A549 (cell line): ENCODE results near the gene RGS19. TPM values are rescaled to one million over a fixed set of nuclear protein-coding genes. Genes with fewer than 3 reads are reported as not detected.
A peak's percentile ranks its signal among the peaks of the same experiment; 100 is the strongest.

ENCODE experiments used
- ATAC-seq, 2 experiments: fragments of 200-7000 bp in 1 of 2; fragments of >200 bp in 1 of 2; cut with Nextera tagmentation in 1 of 2; cut with Tn5 transposase in 1 of 2; 3 replicates each; pipeline versions ENCODE4 v1.8.0 to v1.9.1; 2018 to 2020; ENCODE audit warnings: mild to moderate bottlenecking in 1 of 2, moderate library complexity in 1 of 2
- CTCF ChIA-PET: fragments of 300-600 bp; sonication (Branson Sonifier 250); formaldehyde crosslinking; extraction: SDS; loops from one replicate; lab custom pipeline; 2021; ENCODE audit warnings: antibody characterized with exemption, inconsistent platforms; lab: Yijun Ruan, JAX
- POLR2A ChIA-PET: fragments of 350-600 bp; formaldehyde crosslinking; extraction: SDS; loops from one replicate; lab custom pipeline; 2021; ENCODE audit warnings: antibody characterized with exemption, inconsistent platforms; lab: Yijun Ruan, JAX
- DNase-seq, 2 experiments: peaks; one replicate each; pipeline versions ENCODE4 v3.0.0 to v3.0.0-alpha.2; 2011 to 2016; ENCODE audit warnings: low read depth in 1 of 2, low spot score in 1 of 2
- FAIRE-seq: peaks from 2 replicates; lab custom pipeline; 2011; peaks lifted over from hg19 to GRCh38; lab: Jason Lieb, UNC
- H3K27ac ChIP-seq, 2 experiments: fragments of >200 bp; sonication (Bioruptor Twin); formaldehyde crosslinking; 3 replicates each; pipeline ENCODE4 v1.5.1; 2016 to 2017
- H3K4me1 ChIP-seq: fragments of >200 bp; sonication (Bioruptor Twin); formaldehyde crosslinking; 3 replicates; pipeline ENCODE4 v1.6.1; 2016
- H3K4me2 ChIP-seq: fragments of >200 bp; sonication (Bioruptor Twin); formaldehyde crosslinking; 3 replicates; pipeline ENCODE4 v1.6.1; 2016
- H3K4me3 ChIP-seq: fragments of >200 bp; sonication (Bioruptor Twin); formaldehyde crosslinking; 3 replicates; pipeline ENCODE4 v1.5.1; 2016
- H3K9me3 ChIP-seq: fragments of >200 bp; sonication (Bioruptor Twin); formaldehyde crosslinking; 3 replicates; pipeline ENCODE4 v1.6.1; 2016
- CBX8 ChIP-seq: fragments of 200-600 bp; sonication (generic); IDR thresholded peaks from 2 replicates; pipeline ENCODE4 v1.6.1; 2016
- CHD4 ChIP-seq: fragments of 200-600 bp; sonication (generic); IDR thresholded peaks from 2 replicates; pipeline ENCODE4 v1.6.1; 2016; ENCODE audit warnings: antibody characterized with exemption, mild to moderate bottlenecking, borderline replicate concordance
- EHMT2 ChIP-seq: fragments of 200-600 bp; sonication (generic); IDR thresholded peaks from 2 replicates; pipeline ENCODE4 v1.6.1; 2016; ENCODE audit warnings: antibody characterized with exemption, low read depth, mild to moderate bottlenecking, moderate library complexity
- ESRRA ChIP-seq: fragments of 150-350 bp; IDR thresholded peaks from 2 replicates; pipeline ENCODE4 v1.6.1; 2014; ENCODE audit warnings: mild to moderate bottlenecking, low read length, borderline replicate concordance
- FOSB ChIP-seq: fragments of 250-450 bp; sonication (Bioruptor Pico); IDR thresholded peaks from 2 replicates; pipeline ENCODE4 v1.5.0; 2020; ENCODE audit warnings: mild to moderate bottlenecking, moderate library complexity
- FOXS1 ChIP-seq: fragments of 250-450 bp; sonication (Bioruptor Pico); IDR thresholded peaks from 2 replicates; pipeline ENCODE4 v1.5.0; 2020; ENCODE audit warnings: mild to moderate bottlenecking, moderate library complexity
- HOXB13 ChIP-seq: fragments of 250-450 bp; sonication (Bioruptor Pico); IDR thresholded peaks from 2 replicates; pipeline ENCODE4 v1.5.0; 2020; ENCODE audit warnings: low read depth, mild to moderate bottlenecking, moderate library complexity
- HOXB5 ChIP-seq: fragments of 250-450 bp; sonication (Bioruptor Pico); IDR thresholded peaks from 2 replicates; pipeline ENCODE4 v1.5.0; 2020; ENCODE audit warnings: mild to moderate bottlenecking, moderate library complexity
- NFE2L2 ChIP-seq: fragments of 150-350 bp; conservative IDR thresholded peaks from 2 replicates; pipeline ENCODE4 v1.6.1; 2014; ENCODE audit warnings: low read length
- RAD21 ChIP-seq, 2 experiments: fragments of >200 bp in 1 of 2; sonication (Bioruptor Twin) in 1 of 2; formaldehyde crosslinking in 1 of 2; IDR thresholded peaks in 1 of 2; conservative IDR thresholded peaks in 1 of 2; 2 replicates in 1 of 2; 3 replicates in 1 of 2; pipeline ENCODE4 v1.6.1; 2012 to 2018; ENCODE audit warnings: inconsistent platforms in 1 of 2
- RNF2 ChIP-seq: fragments of 200-600 bp; sonication (generic); IDR thresholded peaks from 2 replicates; pipeline ENCODE4 v1.6.1; 2016; ENCODE audit warnings: low read depth, mild to moderate bottlenecking, antibody characterized with exemption, moderate library complexity, borderline replicate concordance
- SMC3 ChIP-seq: fragments of >200 bp; sonication (Bioruptor Twin); formaldehyde crosslinking; IDR thresholded peaks from 3 replicates; pipeline ENCODE4 v1.6.1; 2018; ENCODE audit warnings: inconsistent platforms
- ZC3H11A ChIP-seq: fragments of 450-650 bp; IDR thresholded peaks from 2 replicates; pipeline ENCODE4 v1.6.1; 2014; ENCODE audit warnings: antibody characterized with exemption, mild to moderate bottlenecking
- WGBS: methylation state at CpG from one replicate; pipeline ENCODE4 v1.1.6; 2017; ENCODE audit errors: missing lambda C conversion rate; 5-methylcytosine and 5-hydroxymethylcytosine counted together
- polyA plus RNA-seq, 4 experiments: library from polyadenylated mRNA; depleted of rRNA in 3 of 4; stranded (reverse); fragments of >200 nt; fragmentation: RNase III in 1 of 4; extraction: RNeasy Plus Mini Kit Qiagen cat#74134 plus additional on column Dnase treatment in 1 of 4; gene quantifications; 2 replicates in 3 of 4; 3 replicates in 1 of 4; pipeline ENCODE4 v1.2.3, GENCODE V29; 2011 to 2017
- TF ChIP-seq, protein P1 (sequence below): fragments of >200 bp; sonication (Bioruptor Twin); formaldehyde crosslinking; IDR thresholded peaks from 3 replicates; pipeline ENCODE4 v1.5.1; 2016
- TF ChIP-seq, protein P2 (sequence below): fragments of 150-350 bp; IDR thresholded peaks from 2 replicates; pipeline ENCODE4 v1.6.1; 2014; ENCODE audit warnings: low read depth, mild to moderate bottlenecking, low read length
- TF ChIP-seq, protein P3 (sequence below): fragments of 450-650 bp; IDR thresholded peaks from 2 replicates; pipeline ENCODE4 v1.6.1; 2014; ENCODE audit warnings: antibody characterized with exemption
- TF ChIP-seq, protein P4 (sequence below): IDR thresholded peaks from 2 replicates; pipeline ENCODE4 v1.6.1; 2012
- TF ChIP-seq, protein P5 (sequence below): fragments of >200 bp; sonication (Bioruptor Twin); formaldehyde crosslinking; IDR thresholded peaks from 3 replicates; pipeline ENCODE4 v1.6.1; 2016
- TF ChIP-seq, protein P6 (sequence below): fragments of >200 bp; sonication (Bioruptor Twin); formaldehyde crosslinking; IDR thresholded peaks from 2 replicates; pipeline ENCODE4 v1.6.1; 2016

The RGS19 gene
- polyA plus RNA-seq, 2 of the 4 experiments (the other 2 are of a cell fraction), result 13.8 to 18.8 TPM

DNA sequence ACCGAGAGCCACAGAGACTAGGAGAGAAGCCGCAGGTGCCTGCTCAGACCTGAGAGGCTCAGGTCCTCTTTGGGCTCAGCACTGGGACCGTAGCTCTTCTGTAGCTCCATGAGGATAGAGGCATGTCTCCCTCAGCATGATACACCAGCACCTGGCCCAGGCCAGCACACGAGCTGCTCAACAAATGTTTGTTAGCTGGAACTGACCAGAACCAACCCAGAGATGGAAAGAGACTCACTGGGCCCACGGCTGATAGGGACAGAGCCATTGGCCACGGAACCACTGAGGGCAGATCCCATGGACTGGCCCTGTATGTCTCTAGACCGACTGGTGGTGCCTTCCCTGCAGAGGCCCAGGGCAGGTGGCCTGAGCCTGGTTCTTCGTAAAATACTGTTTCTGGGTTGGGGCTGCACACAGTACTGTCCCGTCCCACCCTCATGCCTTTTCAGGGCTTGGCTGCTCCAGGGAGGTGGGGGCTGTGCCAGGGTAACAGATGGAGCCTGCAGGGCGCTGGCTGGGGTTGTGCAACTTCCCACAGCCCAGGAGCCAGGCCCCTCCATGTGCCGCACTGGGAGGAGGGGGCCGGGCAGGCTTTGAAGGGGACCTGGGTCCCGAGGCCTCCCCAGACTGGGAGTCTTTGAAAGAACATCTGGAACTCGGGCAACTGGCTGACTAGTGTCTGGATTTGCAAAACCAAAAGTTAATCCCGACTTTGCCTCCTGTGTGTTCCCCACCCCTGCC is 38.1 kb downstream of the RGS19 start:
- TF ChIP-seq RAD21 (conservative IDR thresholded peaks at IDR 0.05 in 1 of 2, IDR thresholded peaks at IDR 0.05 in 1 of 2) (no peak), ESRRA (no peak), CHD4 (no peak), FOXS1 (CRISPR knock-in tag) (no peak)
- TF ChIP-seq, protein P1, sequence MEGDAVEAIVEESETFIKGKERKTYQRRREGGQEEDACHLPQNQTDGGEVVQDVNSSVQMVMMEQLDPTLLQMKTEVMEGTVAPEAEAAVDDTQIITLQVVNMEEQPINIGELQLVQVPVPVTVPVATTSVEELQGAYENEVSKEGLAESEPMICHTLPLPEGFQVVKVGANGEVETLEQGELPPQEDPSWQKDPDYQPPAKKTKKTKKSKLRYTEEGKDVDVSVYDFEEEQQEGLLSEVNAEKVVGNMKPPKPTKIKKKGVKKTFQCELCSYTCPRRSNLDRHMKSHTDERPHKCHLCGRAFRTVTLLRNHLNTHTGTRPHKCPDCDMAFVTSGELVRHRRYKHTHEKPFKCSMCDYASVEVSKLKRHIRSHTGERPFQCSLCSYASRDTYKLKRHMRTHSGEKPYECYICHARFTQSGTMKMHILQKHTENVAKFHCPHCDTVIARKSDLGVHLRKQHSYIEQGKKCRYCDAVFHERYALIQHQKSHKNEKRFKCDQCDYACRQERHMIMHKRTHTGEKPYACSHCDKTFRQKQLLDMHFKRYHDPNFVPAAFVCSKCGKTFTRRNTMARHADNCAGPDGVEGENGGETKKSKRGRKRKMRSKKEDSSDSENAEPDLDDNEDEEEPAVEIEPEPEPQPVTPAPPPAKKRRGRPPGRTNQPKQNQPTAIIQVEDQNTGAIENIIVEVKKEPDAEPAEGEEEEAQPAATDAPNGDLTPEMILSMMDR, result no peak
- Histone ChIP-seq H3K9me3 (no peaks in the 10 kb centered on the region), H3K4me2 (no peak overlapping the region), H3K4me3 (no peak overlapping the region), H3K27ac (0 out of 6 replicates have a peak overlapping the region, but pooled peaks of 1 of the 2 experiments have one; percentile 28), H3K4me1 (peaks cover 35% of the 10 kb centered on the region)
- no peak for FAIRE-seq
- ChIA-PET CTCF (interaction anchor here (1.5 to 7.1 kb wide), 9 partner anchors 12 to 80 kb away, joined by 4 to 143 read pairs (median 31); partner anchors contain the start of genes PRPF6 and TCEA2), POLR2A (no interaction called here)
- WGBS, result 68% methylated on average over 13 of the region's 15 CpGs
- no peak for DNase-seq
- ATAC-seq, result no peak

DNA sequence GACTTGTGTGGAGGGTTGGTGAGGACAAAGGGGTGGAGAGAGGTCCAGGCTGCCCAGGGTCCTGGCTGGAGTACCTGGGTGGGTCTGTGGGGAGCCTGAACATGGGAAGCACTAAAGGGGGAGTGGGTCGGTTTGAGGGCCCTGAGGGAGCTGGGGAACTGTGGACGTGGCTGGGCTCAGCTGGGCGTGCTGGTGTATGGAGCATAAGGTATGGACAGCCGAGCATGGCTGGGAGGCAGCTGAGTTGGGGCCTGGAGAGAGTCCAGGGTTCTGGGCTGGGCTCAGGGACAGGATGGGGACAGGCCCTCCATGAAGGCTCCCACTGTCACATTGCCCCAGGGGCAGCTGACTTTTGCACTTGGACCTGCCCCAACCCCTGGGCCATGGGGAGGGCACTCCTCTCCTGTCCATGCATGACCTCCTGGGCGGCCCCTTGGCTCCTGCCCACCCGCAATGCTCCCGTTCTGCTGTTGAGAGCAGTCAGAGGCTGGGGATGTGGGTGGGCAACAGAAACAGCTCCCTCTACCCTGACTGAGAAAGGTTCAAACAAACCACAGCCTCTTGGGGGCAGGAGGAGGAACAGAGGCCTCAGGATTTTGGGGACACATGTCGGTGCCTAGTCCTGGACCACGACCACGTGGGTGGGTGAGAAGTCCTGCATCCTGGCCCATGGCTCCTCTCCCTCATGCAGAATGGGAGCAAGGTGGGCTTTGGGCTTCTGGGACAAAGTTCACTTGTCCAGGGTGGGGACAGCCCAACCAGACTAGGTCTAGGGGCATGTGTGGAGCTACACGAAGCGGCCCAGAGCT is 38.9 kb downstream of the RGS19 start:
- DNase-seq (no peak), FAIRE-seq (no peak), ATAC-seq (no peak)
- TF ChIP-seq, protein P2, sequence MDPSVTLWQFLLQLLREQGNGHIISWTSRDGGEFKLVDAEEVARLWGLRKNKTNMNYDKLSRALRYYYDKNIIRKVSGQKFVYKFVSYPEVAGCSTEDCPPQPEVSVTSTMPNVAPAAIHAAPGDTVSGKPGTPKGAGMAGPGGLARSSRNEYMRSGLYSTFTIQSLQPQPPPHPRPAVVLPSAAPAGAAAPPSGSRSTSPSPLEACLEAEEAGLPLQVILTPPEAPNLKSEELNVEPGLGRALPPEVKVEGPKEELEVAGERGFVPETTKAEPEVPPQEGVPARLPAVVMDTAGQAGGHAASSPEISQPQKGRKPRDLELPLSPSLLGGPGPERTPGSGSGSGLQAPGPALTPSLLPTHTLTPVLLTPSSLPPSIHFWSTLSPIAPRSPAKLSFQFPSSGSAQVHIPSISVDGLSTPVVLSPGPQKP, result no peak
- no peak for TF ChIP-seq HOXB13
- TF ChIP-seq FOXS1 (CRISPR knock-in tag), result no peak
- no peak for TF ChIP-seq RNF2
- no peak for TF ChIP-seq CBX8
- TF ChIP-seq, protein P3, sequence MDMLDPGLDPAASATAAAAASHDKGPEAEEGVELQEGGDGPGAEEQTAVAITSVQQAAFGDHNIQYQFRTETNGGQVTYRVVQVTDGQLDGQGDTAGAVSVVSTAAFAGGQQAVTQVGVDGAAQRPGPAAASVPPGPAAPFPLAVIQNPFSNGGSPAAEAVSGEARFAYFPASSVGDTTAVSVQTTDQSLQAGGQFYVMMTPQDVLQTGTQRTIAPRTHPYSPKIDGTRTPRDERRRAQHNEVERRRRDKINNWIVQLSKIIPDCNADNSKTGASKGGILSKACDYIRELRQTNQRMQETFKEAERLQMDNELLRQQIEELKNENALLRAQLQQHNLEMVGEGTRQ, result no peak
- no peak for TF ChIP-seq FOSB (CRISPR knock-in tag)
- no peak for TF ChIP-seq HOXB5 (CRISPR knock-in tag)
- TF ChIP-seq, protein P4, sequence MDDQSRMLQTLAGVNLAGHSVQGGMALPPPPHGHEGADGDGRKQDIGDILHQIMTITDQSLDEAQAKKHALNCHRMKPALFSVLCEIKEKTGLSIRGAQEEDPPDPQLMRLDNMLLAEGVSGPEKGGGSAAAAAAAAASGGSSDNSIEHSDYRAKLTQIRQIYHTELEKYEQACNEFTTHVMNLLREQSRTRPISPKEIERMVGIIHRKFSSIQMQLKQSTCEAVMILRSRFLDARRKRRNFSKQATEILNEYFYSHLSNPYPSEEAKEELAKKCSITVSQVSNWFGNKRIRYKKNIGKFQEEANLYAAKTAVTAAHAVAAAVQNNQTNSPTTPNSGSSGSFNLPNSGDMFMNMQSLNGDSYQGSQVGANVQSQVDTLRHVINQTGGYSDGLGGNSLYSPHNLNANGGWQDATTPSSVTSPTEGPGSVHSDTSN, result no peak
- TF ChIP-seq, protein P5, sequence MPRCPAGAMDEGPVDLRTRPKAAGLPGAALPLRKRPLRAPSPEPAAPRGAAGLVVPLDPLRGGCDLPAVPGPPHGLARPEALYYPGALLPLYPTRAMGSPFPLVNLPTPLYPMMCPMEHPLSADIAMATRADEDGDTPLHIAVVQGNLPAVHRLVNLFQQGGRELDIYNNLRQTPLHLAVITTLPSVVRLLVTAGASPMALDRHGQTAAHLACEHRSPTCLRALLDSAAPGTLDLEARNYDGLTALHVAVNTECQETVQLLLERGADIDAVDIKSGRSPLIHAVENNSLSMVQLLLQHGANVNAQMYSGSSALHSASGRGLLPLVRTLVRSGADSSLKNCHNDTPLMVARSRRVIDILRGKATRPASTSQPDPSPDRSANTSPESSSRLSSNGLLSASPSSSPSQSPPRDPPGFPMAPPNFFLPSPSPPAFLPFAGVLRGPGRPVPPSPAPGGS, result no peak
- TF ChIP-seq, protein P6, sequence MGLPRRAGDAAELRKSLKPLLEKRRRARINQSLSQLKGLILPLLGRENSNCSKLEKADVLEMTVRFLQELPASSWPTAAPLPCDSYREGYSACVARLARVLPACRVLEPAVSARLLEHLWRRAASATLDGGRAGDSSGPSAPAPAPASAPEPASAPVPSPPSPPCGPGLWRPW, result no peak
- TF ChIP-seq EHMT2, result no peak
- TF ChIP-seq ZC3H11A, result no peak
- TF ChIP-seq NFE2L2, result no peak
- TF ChIP-seq SMC3, result no peak
- 83% methylated on average over 11 of the region's 12 CpGs for WGBS
- Histone ChIP-seq H3K4me2 (no peak overlapping the region), H3K4me3 (no peak overlapping the region), H3K9me3 (no peaks in the 10 kb centered on the region), H3K27ac (no peak overlapping the region), H3K4me1 (peaks cover 27% of the 10 kb centered on the region)
- ChIA-PET POLR2A (no interaction called here), CTCF (interaction anchor here (0.8 to 7.1 kb wide), 20 partner anchors 10 to 503 kb away, joined by 3 to 143 read pairs (median 20); partner anchors contain the start of genes LKAAEAR1, PRPF6, PTK6 and TCEA2)
